G401.6 (cell line): Measurements from ENCODE around the gene SEMA5A.

Experiments used
- FAIRE-seq: peaks from 2 replicates; lab custom pipeline; 2012; peaks lifted over from hg19 to GRCh38; lab: Jason Lieb, UNC

Gene SEMA5A

GRCh38 chr5:9545992-9546851 is at the start of gene SEMA5A:
TSS of gene SEMA5A (minus strand) at chr5:9546075. CDS start at chr5:9379946, 166,129 bp downstream.
- no peak for FAIRE-seq

DNA sequence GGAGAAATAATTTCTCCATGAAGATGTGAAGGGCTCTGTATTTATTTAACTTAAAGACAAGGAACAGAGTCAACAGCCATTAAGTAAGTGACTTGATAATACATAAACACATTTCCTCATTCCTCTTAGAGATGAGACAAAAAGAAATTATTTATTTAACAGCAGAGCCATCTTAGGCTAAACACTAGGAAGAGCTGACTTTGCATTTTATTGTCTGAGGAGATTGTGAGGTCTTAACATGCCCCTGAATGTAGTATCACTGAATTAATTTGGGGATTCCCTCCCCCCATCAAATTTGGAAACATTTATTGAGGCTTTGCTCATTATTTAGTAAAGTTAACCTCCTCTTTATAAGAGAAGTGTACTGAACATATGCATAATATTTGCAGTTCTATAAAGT is 49.0 kb upstream of the SEMA5A start:
- no peak for FAIRE-seq

DNA sequence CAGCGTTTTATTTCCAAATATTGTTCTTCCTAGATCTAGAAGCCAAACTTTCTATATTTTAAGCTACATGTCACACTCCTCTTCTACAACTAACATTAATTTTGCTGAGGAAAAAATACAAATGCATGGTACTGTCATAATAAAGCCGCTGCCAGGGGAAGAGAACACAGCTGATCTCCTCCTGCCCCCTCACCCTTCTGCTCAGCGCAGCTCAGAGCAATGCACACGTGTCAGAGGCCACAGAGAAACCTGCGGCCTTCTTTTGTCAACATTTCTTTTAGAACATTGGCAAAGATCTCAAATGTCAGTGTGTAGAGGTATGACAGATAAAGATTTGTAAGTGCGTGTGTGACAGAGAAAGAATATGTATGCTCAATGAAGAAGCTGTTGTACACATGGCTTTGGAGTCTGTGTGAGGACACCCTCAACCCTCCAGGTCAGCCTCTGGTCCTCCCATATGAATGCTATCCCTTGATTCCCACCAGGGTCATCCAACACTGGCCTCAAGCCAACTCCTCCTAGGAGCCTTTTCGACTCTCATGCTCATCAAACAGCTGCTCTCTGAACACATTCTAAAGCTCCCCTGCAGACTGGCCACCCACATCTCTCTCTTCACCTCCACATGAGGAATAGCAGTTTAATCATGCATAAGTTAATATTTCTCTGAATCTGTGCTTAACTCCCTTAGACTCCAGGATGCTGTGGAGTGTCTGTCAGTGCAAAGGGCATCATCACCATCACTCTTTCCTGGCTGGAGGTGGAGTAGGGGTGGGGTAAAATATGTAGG is 43.4 kb upstream of the SEMA5A start:
- no peak for FAIRE-seq

DNA sequence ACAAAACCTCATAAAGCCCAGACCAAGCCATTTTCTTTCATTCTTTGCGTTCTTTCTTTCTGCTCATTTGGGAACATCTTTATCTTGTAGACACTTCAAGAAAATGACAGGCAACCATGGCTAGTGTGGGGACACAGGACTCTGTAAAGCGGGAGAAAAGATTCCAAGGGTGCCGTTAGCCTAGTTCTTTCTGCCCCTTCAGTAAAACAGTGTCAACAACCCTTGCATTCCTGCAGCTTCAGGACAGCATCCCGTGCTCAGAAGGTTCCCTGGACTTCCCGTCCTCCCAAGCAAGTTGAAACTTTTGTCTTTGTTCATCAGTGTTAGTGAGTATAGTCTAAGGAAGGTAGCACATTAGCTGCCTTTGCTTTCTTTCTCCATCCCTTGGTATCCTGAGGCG is 42.4 kb upstream of the SEMA5A start:
- no peak for FAIRE-seq

- FAIRE-seq = no peak
These were observed 41.3 kb upstream of the SEMA5A start for GRCh38 chr5:9587135-9587534.

DNA sequence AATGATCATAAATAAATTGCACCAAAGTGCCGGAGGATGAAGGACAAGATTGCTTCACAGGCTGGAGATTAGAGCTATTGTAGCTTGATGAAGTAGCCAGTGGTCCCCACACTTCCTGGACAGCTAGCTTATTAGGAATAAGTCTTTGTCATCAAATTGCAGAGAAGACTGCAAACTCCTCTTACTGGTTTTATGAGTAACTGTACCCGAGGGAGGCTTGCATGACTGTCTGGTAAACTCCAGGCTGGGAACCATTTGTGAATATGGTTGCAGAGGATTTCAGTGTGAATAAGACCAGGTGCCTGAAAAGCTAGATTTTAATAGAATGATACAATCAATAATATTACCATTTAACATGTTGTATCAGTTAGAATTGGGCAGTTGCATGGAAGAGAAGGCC is 36.5 kb upstream of the SEMA5A start:
- FAIRE-seq = no peak

GRCh38 chr5:9573796-9574195 is 27.9 kb upstream of the SEMA5A start:
- FAIRE-seq = no peak

- no peak for FAIRE-seq
These were observed 26.4 kb upstream of the SEMA5A start for GRCh38 chr5:9572246-9572645.

GRCh38 chr5:9570876-9571275 is 25.0 kb upstream of the SEMA5A start:
- no peak for FAIRE-seq

GRCh38 chr5:9567039-9567438 is 21.2 kb upstream of the SEMA5A start:
- no peak for FAIRE-seq

DNA sequence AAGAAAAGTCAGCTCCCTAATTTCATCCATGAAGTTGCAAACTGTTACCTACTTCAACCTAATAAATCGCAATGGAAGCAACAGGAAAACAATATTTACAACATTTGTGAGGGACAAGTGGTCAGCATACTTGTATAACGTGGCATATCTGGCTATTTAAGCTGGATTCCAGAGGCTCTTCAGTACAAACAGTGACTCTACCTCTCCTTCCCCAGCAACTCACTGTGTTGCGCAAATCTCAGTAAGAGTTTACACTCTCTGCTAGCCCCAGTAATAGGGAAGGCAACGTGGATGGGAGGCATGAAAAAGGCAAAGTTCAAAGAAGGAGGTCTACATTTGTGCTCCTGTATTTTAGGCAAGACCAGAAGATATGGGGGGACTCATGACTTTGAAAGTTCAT is 18.9 kb upstream of the SEMA5A start:
- FAIRE-seq = no peak

DNA sequence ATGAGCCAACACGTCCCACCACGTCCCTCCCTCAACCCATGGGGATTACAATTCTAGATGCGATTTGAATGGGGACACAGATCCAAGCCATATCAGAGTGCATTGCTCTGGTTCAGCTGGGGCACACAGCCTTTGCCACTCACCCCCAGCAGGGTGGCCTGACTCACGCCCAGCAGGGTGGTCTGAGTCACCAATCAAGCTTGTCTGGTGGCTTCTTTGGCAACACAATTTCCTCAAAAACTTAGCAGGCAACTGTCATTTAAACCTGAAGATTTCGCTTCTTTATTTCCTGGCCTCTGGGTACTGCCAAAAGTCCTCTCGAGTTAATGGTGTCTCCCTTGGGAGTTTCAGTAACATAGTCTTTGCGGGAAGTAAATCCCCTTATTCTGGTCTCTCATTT is 16.3 kb upstream of the SEMA5A start:
- FAIRE-seq = no peak

DNA sequence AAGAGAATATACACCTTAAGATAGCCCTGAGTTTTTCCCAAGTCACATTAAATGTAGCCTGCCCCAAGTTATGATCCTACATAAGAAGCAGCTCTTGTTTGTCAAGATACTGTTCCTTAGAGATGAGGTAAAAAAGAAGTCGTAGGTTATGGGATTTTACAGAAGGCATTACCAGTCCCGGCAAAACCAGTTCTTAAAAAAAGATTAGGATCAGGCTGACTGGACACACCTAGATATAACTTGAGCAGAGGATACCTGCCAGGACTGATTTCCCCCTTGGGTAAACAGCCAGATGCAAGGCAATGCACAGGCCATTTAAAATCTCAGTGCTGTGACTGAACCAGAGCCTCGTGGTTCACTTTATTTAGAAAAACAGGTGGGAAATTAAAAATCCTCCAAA is 14.1 kb upstream of the SEMA5A start:
- no peak for FAIRE-seq

GRCh38 chr5:9558319-9558965 is 12.6 kb upstream of the SEMA5A start:
- no peak for FAIRE-seq

GRCh38 chr5:9557696-9558095 is 11.8 kb upstream of the SEMA5A start:
- no peak for FAIRE-seq

DNA sequence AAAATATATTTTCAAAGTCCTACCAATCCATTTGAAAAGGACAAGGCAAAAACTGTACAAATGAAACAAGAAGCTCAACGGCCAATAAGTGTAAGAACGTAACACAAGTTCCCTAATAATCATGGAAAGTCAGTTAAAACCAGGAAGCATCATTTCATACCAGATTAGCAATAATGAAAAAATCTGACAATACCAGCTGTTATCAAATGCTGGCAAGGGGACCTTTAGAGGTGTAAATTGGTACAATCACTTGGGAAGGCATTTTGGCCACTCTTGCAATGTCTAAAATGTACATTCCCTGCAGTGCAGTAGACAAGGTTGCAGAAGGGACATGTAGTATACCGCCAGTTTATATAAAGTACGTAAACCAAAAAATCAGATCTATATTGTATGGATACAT is 10.1 kb upstream of the SEMA5A start:
- FAIRE-seq = no peak

DNA sequence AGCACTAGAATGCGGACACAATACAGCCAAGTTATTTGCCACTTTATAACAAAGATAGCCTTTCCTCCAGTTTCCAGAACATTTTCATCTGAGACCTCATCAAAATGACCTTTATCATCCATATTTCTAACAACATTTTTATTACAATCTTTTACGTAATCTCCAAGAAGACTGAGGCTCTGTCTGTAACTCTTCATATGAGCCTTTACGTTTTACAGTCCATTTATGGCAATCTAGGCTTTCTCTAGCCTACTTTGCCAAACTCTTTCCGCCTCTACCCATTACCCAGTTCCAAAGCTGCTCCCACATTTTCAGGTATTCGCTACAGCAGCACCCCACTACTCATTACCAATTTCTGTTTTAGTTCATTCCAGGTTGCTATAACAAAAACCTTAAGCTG is 8.2 kb upstream of the SEMA5A start:
- no peak for FAIRE-seq

DNA sequence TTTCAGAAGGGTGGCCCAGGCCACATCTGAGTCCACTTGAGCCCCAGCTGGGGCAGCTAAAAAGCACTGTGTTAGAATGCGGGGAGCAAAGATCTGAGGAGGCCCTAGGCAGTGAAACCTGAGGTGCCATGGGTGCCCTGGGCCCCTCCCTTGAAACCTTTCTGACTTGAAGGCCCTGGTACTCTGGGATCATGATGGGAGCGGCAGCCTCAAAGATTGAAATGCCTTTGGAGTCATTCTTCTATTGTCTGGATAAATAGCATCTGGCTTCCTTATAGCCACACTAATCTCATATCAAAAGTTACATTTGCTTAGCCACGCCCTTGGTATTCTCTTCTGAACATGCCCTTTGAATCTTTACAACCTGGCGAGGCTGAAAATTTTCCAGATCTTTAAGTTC is 7.7 kb upstream of the SEMA5A start:
- no peak for FAIRE-seq

GRCh38 chr5:9551567-9552537 is 6.0 kb upstream of the SEMA5A start:
- FAIRE-seq = no peak

DNA sequence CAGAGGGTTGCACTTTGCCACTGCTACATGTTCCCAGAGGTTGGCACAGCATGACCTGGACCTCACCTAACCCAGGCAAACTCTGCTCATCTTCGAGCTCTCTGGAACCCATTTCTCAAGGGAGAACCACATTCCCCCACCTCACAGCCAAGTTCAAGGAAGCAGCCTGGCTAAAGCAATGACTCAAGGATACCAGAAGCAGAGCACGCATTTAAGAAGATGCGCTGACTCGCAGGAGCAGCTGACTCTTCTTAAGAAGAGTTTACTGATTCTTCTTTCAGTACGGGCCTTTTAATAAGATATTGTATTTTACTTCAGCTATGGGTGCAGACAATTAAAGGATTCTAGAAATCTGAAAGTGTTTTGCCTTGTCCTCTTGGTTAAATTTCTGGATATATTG is 4.1 kb upstream of the SEMA5A start:
- no peak for FAIRE-seq

DNA sequence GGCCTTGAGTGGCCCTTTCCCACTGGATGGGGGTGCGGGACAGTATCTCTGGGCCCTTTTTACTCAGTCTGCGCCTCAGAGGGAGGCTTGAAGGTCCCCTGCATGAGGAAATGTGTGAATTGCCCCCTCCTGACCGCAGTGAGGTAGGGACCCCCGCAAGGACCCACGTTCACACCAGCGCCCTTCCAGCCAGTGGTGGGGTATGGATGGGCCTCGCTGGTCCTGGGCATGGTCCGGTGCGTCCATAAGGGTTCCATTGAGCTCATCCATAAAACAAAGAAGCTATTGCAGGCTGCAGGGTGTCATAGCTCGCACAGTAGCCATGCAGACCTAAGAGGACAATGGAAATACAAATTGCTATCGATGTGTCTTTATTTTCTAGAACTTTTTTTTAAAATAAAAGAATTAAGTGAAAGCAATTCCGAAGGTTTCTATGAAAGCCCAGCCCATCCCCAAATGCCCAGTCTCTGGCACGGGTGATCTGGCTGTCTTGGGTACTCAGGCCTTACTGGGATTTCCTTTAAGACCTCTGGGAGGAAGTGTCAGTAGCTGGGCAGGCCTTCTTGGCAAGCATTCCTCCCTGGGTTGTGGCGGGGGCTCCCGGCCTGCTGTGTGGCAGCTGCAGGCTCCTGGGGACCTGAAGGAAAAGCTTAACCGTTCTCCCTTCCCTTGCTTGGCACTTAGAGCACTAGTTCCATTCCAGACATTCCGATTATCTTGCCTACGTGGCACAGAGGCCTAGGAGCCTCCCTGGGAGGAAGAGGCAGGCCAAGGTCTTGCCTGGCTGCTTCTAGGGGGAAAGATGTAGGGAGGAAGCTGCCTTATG is 1.5 kb upstream of the SEMA5A start:
- FAIRE-seq = no peak
